IMR-90 (cell line): ENCODE results near the gene LRRC34. TPM values are rescaled to one million over a fixed set of nuclear protein-coding genes. Genes with fewer than 3 reads are reported as not detected.

Experiments used
- ATAC-seq: fragments of 200-7000 bp; cut with Tn5 transposase; 2 replicates; pipeline ENCODE4 v1.9.1; 2020; ENCODE audit warnings: low read depth, mild to moderate bottlenecking, moderate library complexity
- BruUV-seq: library from RNA; stranded (reverse); fragments of 400-500 nt; replicated peaks from 2 replicates; lab custom pipeline; 2021; lab: Mats Ljungman, UMichigan
- CTCF ChIA-PET: fragments of 300-600 bp; formaldehyde crosslinking; extraction: SDS; loops from one replicate; lab custom pipeline; 2021; ENCODE audit warnings: antibody characterized with exemption; lab: Yijun Ruan, JAX
- POLR2A ChIA-PET: fragments of 300-600 bp; sonication (Branson Sonifier 250); formaldehyde crosslinking; loops from one replicate; lab custom pipeline; 2022; ENCODE audit warnings: antibody characterized with exemption; ENCODE audit not compliant: unreplicated experiment; lab: Charles Lee
- DNase-seq: peaks from one replicate; pipeline ENCODE4 v3.0.0; 2013
- H2AFZ ChIP-seq: replicated peaks from 2 replicates; pipeline ENCODE3; 2013; ENCODE audit warnings: low read length, mild to moderate bottlenecking; ENCODE audit not compliant: poor library complexity
- H2AK5ac ChIP-seq: 2 replicates; pipeline ENCODE4 v1.6.1; 2013; ENCODE audit warnings: low read depth, low read length, inconsistent platforms
- H2AK9ac ChIP-seq: replicated peaks from 2 replicates; pipeline ENCODE3; 2013; ENCODE audit warnings: mild to moderate bottlenecking, low read depth, low read length, moderate library complexity; ENCODE audit not compliant: poor library complexity
- H2BK120ac ChIP-seq: 2 replicates; pipeline ENCODE4 v1.6.1; 2013; ENCODE audit warnings: low read depth, low read length, inconsistent platforms
- H2BK15ac ChIP-seq: 3 replicates; pipeline ENCODE4 v1.6.1; 2013; ENCODE audit warnings: low read depth, low read length, inconsistent platforms
- H2BK20ac ChIP-seq: 2 replicates; pipeline ENCODE4 v1.6.1; 2013; ENCODE audit warnings: low read depth, mild to moderate bottlenecking, inconsistent platforms, low read length, moderate library complexity
- H2BK5ac ChIP-seq: 2 replicates; pipeline ENCODE4 v1.6.1; 2013; ENCODE audit warnings: mild to moderate bottlenecking, low read depth, low read length, inconsistent platforms; ENCODE audit not compliant: poor library complexity, severe bottlenecking
- H3K14ac ChIP-seq: replicated peaks from 2 replicates; pipeline ENCODE4 v1.6.1; 2013; ENCODE audit warnings: low read depth, low read length, inconsistent platforms
- H3K18ac ChIP-seq: 2 replicates; pipeline ENCODE4 v1.6.1; 2013; ENCODE audit warnings: low read depth, low read length, control low read depth
- H3K23ac ChIP-seq: 2 replicates; pipeline ENCODE4 v1.6.1; 2013; ENCODE audit warnings: low read depth, low read length, inconsistent platforms
- H3K27ac ChIP-seq: 2 replicates; pipeline ENCODE4 v1.5.1; 2013; ENCODE audit warnings: mild to moderate bottlenecking, control low read depth, low read length; ENCODE audit not compliant: insufficient read depth
- H3K27me3 ChIP-seq: 2 replicates; pipeline ENCODE4 v1.6.1; 2013; ENCODE audit warnings: low read length; ENCODE audit not compliant: control insufficient read depth, insufficient read depth
- H3K36me3 ChIP-seq: 2 replicates; pipeline ENCODE4 v1.6.1; 2013; ENCODE audit warnings: low read length, mixed read lengths; ENCODE audit not compliant: control insufficient read depth, insufficient read depth
- H3K4ac ChIP-seq: 2 replicates; pipeline ENCODE4 v1.6.1; 2013; ENCODE audit warnings: low read depth, low read length, inconsistent platforms
- H3K4me1 ChIP-seq: 2 replicates; pipeline ENCODE4 v1.6.1; 2013; ENCODE audit warnings: low read length, mixed read lengths; ENCODE audit not compliant: control insufficient read depth, insufficient read depth
- H3K4me2 ChIP-seq: 2 replicates; pipeline ENCODE4 v1.6.1; 2013; ENCODE audit warnings: low read depth, mild to moderate bottlenecking, control low read depth, low read length, moderate library complexity
- H3K4me3 ChIP-seq: 2 replicates; pipeline ENCODE4 v1.5.1; 2013; ENCODE audit warnings: low read depth, mild to moderate bottlenecking, control low read depth, low read length, moderate library complexity; ENCODE audit not compliant: insufficient read depth
- H3K56ac ChIP-seq: 2 replicates; pipeline ENCODE4 v1.6.1; 2013; ENCODE audit warnings: low read length, inconsistent platforms; ENCODE audit not compliant: insufficient read depth; ENCODE audit errors: extremely low read depth
- H3K79me1 ChIP-seq, 2 experiments: 2 replicates each; pipeline ENCODE4 v1.6.1; 2013; ENCODE audit warnings: low read length in 2 of 2, inconsistent platforms in 1 of 2, low read depth in 1 of 2
- H3K9ac ChIP-seq: 2 replicates; pipeline ENCODE4 v1.6.1; 2013; ENCODE audit warnings: low read depth, low read length, control low read depth
- H3K9me1 ChIP-seq: 2 replicates; pipeline ENCODE4 v1.6.1; 2013; ENCODE audit warnings: low read length, inconsistent platforms; ENCODE audit not compliant: insufficient read depth
- H3K9me3 ChIP-seq: 2 replicates; pipeline ENCODE4 v1.6.1; 2013; ENCODE audit warnings: low read length; ENCODE audit not compliant: control insufficient read depth, insufficient read depth
- H4K20me1 ChIP-seq: 2 replicates; pipeline ENCODE4 v1.6.1; 2013; ENCODE audit warnings: low read length, inconsistent platforms; ENCODE audit not compliant: insufficient read depth
- H4K5ac ChIP-seq: 2 replicates; pipeline ENCODE4 v1.6.1; 2013; ENCODE audit warnings: mild to moderate bottlenecking, low read depth, low read length, control low read depth
- H4K8ac ChIP-seq, 2 experiments: 2 replicates each; pipeline ENCODE4 v1.6.1; 2013; ENCODE audit warnings: low read depth in 2 of 2, low read length in 2 of 2, control low read depth in 1 of 2, inconsistent platforms in 1 of 2
- H4K91ac ChIP-seq: 2 replicates; pipeline ENCODE4 v1.6.1; 2013; ENCODE audit warnings: low read depth, low read length, inconsistent platforms; ENCODE audit not compliant: insufficient read depth
- BHLHE40 ChIP-seq: fragments of 150-350 bp; IDR thresholded peaks from 2 replicates; pipeline ENCODE4 v1.6.1; 2016; ENCODE audit warnings: mild to moderate bottlenecking, low read depth, low read length
- CEBPB ChIP-seq: IDR thresholded peaks from 2 replicates; pipeline ENCODE4 v1.6.1; 2012; ENCODE audit warnings: low read depth, low read length, improper control_type of control experiment
- CHD1 ChIP-seq: IDR thresholded peaks from 2 replicates; pipeline ENCODE4 v1.6.1; 2012; ENCODE audit warnings: low read depth, low read length, improper control_type of control experiment
- ELK1 ChIP-seq: fragments of 150-350 bp; IDR thresholded peaks from 2 replicates; pipeline ENCODE4 v1.6.1; 2016; ENCODE audit warnings: low read depth, mild to moderate bottlenecking, low read length, moderate library complexity, borderline replicate concordance
- FOS ChIP-seq: fragments of 150-350 bp; IDR thresholded peaks from 2 replicates; pipeline ENCODE4 v1.6.1; 2016; ENCODE audit warnings: low read depth, low read length
- MAFK ChIP-seq: IDR thresholded peaks from 2 replicates; pipeline ENCODE4 v1.6.1; 2012; ENCODE audit warnings: low read depth, low read length, improper control_type of control experiment
- MAZ ChIP-seq: IDR thresholded peaks from 2 replicates; pipeline ENCODE4 v1.6.1; 2012; ENCODE audit warnings: low read depth, mild to moderate bottlenecking, low read length, improper control_type of control experiment, moderate library complexity, borderline replicate concordance
- MXI1 ChIP-seq: IDR thresholded peaks from 2 replicates; pipeline ENCODE4 v1.6.1; 2012; ENCODE audit warnings: low read depth, mild to moderate bottlenecking, low read length, moderate library complexity, borderline replicate concordance
- NFE2L2 ChIP-seq: fragments of 150-350 bp; IDR thresholded peaks from 2 replicates; pipeline ENCODE4 v1.6.1; 2016; ENCODE audit warnings: low read depth, mild to moderate bottlenecking, low read length
- POLR2A ChIP-seq: IDR thresholded peaks from 2 replicates; pipeline ENCODE4 v1.6.1; 2012; ENCODE audit warnings: mild to moderate bottlenecking, low read depth, low read length
- RAD21 ChIP-seq: IDR thresholded peaks from 2 replicates; pipeline ENCODE4 v1.6.1; 2012; ENCODE audit warnings: low read length, improper control_type of control experiment
- RCOR1 ChIP-seq: IDR thresholded peaks from 2 replicates; pipeline ENCODE4 v1.6.1; 2012; ENCODE audit warnings: mild to moderate bottlenecking, low read length, improper control_type of control experiment; ENCODE audit not compliant: insufficient replicate concordance
- RFX5 ChIP-seq: IDR thresholded peaks from 2 replicates; pipeline ENCODE4 v1.8.0; 2012; ENCODE audit warnings: low read depth, mild to moderate bottlenecking, low read length, moderate library complexity
- SMC3 ChIP-seq: fragments of 150-350 bp; IDR thresholded peaks from 2 replicates; pipeline ENCODE4 v1.6.1; 2016; ENCODE audit warnings: low read depth, mild to moderate bottlenecking, antibody characterized with exemption, low read length, moderate library complexity
- USF2 ChIP-seq: fragments of 150-350 bp; IDR thresholded peaks from 2 replicates; pipeline ENCODE4 v1.6.1; 2017; ENCODE audit warnings: mild to moderate bottlenecking, antibody characterized with exemption, low read length, low read depth
- WGBS, 2 experiments: methylation state at CpG; one replicate each; pipeline versions ENCODE4 v1.1.5 to v1.1.7; 2013; ENCODE audit warnings: missing lambda C conversion rate in 2 of 2; ENCODE audit not compliant: insufficient read length in 1 of 2; ENCODE audit errors: extremely low coverage in 2 of 2; 5-methylcytosine and 5-hydroxymethylcytosine counted together
- dilution Hi-C: fragments of 300-500 bp; cut with HindIII; formaldehyde crosslinking; loops from one replicate; pipeline ENCODE4 v1.14.3; 2018; ENCODE audit warnings: low sequenced_read_pairs; ENCODE audit not compliant: unreplicated experiment
- in situ Hi-C: fragments of 300-500 bp; cut with MboI; formaldehyde crosslinking; loops from 3 replicates; pipeline ENCODE4 v1.14.3; 2019; ENCODE audit warnings: low sequenced_read_pairs, inconsistent platforms, mixed read lengths
- intact Hi-C: fragments of 100-400 bp; cut with micrococcal nuclease; formaldehyde crosslinking; loops from 2 replicates; pipeline ENCODE4 v1.10.0; 2022
- polyA plus RNA-seq, 3 experiments: library from polyadenylated mRNA; depleted of rRNA; stranded (reverse); fragments of >200 nt; gene quantifications; 2 replicates each; pipeline ENCODE4 v1.2.3, GENCODE V29; 2012; ENCODE audit warnings: low replicate concordance in 1 of 3
- total RNA-seq: library from RNA; depleted of rRNA; stranded (reverse); fragments of >200 nt; gene quantifications from 2 replicates; pipeline ENCODE4 v1.2.3, GENCODE V29; 2012
- TF ChIP-seq, protein P1 (sequence below): conservative IDR thresholded peaks from 2 replicates; pipeline ENCODE4 v1.5.1; 2012; ENCODE audit warnings: mild to moderate bottlenecking, low read depth, low read length, improper control_type of control experiment

LRRC34 gene
- total and polyA plus RNA-seq, 2 of the 4 experiments (the other 2 are of a cell fraction): 0.90 to 0.91 TPM

- POLR2A ChIA-PET: no interaction called here
- dilution Hi-C loops: no loop called here
Observed at GRCh38 chr3:169781209-169781855, 31.4 kb downstream of the LRRC34 start.

More at GRCh38 chr3:169781209-169781855, 31.4 kb downstream of the LRRC34 start:
- no peak overlapping the region for H3K4ac ChIP-seq
- no peak overlapping the region for H3K27ac ChIP-seq
- DNase-seq: no peak
- H4K5ac ChIP-seq: no peak overlapping the region
- intact Hi-C loops: no loop called here
- H3K79me1 ChIP-seq: peaks cover 21 to 23% of the 10 kb centered on the region in 2 experiments
- no peaks in the 10 kb centered on the region for H3K9me3 ChIP-seq
- peaks cover 42% of the 10 kb centered on the region for H3K36me3 ChIP-seq
- H3K9me1 ChIP-seq: no peaks in the 10 kb centered on the region
- no peak overlapping the region for H3K4me2 ChIP-seq
- H2BK120ac ChIP-seq: no peak overlapping the region
- no peak overlapping the region for H2BK5ac ChIP-seq
- 91% methylated on average over 4 of the region's 4 CpGs; no CpG with 5 or more reads in 1 of the 2 experiments for WGBS, 2 experiments
- no peaks in the 10 kb centered on the region for H3K27me3 ChIP-seq
- H3K4me1 ChIP-seq: no peaks in the 10 kb centered on the region
- no peak overlapping the region for H3K4me3 ChIP-seq
- no peak overlapping the region for H3K14ac ChIP-seq
- no peak overlapping the region for H2AK5ac ChIP-seq
- CTCF ChIA-PET: no interaction called here
- no peak overlapping the region for H2BK15ac ChIP-seq
- H3K9ac ChIP-seq: no peak overlapping the region
- H2AFZ ChIP-seq: no peak overlapping the region
- ATAC-seq: no peak
- no peak overlapping the region for H2AK9ac ChIP-seq
- no peak overlapping the region for H2BK20ac ChIP-seq
- TF ChIP-seq FOS (no peak), MAZ (no peak), RFX5 (no peak), CHD1 (no peak), NFE2L2 (no peak), RAD21 (no peak), USF2 (no peak), CEBPB (no peak), ELK1 (no peak), RCOR1 (no peak), MAFK (no peak), SMC3 (no peak), POLR2A (no peak), BHLHE40 (no peak), MXI1 (no peak)
- TF ChIP-seq, protein P1, sequence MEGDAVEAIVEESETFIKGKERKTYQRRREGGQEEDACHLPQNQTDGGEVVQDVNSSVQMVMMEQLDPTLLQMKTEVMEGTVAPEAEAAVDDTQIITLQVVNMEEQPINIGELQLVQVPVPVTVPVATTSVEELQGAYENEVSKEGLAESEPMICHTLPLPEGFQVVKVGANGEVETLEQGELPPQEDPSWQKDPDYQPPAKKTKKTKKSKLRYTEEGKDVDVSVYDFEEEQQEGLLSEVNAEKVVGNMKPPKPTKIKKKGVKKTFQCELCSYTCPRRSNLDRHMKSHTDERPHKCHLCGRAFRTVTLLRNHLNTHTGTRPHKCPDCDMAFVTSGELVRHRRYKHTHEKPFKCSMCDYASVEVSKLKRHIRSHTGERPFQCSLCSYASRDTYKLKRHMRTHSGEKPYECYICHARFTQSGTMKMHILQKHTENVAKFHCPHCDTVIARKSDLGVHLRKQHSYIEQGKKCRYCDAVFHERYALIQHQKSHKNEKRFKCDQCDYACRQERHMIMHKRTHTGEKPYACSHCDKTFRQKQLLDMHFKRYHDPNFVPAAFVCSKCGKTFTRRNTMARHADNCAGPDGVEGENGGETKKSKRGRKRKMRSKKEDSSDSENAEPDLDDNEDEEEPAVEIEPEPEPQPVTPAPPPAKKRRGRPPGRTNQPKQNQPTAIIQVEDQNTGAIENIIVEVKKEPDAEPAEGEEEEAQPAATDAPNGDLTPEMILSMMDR: no peak
- no peaks in the 10 kb centered on the region for H4K20me1 ChIP-seq
- no peak overlapping the region for H3K56ac ChIP-seq
- in situ Hi-C loops: no loop called here
- H4K8ac ChIP-seq: no peak overlapping the region
- H3K23ac ChIP-seq: no peak overlapping the region
- no peak overlapping the region for H4K91ac ChIP-seq
- H3K18ac ChIP-seq: no peak overlapping the region
- no TSS peak for BruUV-seq
